ENCODE results near the gene HGF.
"Not testable (repeated sequence)": the region's sequence is repeated elsewhere in the genome, so short reads cannot be mapped to it uniquely, and the experiment has no call there.

The HGF gene

DNA sequence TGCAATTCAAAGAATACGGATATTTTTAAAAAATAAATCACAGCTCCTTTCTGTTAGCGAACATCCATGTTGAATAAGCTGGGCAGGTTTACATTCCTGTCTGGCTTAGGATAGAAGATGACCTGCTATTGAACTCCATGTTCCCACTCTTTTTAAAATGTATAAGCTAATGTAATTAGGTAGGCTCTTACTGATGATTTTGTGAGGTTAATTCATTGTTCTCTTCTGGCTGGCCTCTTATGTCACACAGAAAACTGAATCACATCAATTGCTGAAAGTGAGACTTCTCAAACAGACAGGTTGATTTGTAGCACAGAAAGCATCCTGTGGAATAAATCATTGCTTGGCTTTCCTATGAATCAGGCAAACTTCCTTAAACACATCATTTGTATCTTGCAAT, 24.2 kb downstream of the HGF start:
- Histone ChIP-seq H3K4me3 (ENCODE audit: low read depth, low read length) (no peak overlapping the region), H3K27ac (ENCODE audit: low read depth, low read length) (no peak overlapping the region), H3K36me3 (ENCODE audit: control insufficient read depth, insufficient read depth, low read length) (no peaks in the 10 kb centered on the region), H3K27me3 (ENCODE audit: control insufficient read depth, insufficient read depth, low read length) (no peaks in the 10 kb centered on the region), H3K9ac (ENCODE audit: low read depth, low read length) (no peak overlapping the region), H3K9me3 (ENCODE audit: control insufficient read depth, insufficient read depth, low read length) (no peaks in the 10 kb centered on the region), H3K4me1 (ENCODE audit: control insufficient read depth, insufficient read depth, low read length) (peaks cover 7% of the 10 kb centered on the region; the same call in 1 of the 2 replicates)

DNA sequence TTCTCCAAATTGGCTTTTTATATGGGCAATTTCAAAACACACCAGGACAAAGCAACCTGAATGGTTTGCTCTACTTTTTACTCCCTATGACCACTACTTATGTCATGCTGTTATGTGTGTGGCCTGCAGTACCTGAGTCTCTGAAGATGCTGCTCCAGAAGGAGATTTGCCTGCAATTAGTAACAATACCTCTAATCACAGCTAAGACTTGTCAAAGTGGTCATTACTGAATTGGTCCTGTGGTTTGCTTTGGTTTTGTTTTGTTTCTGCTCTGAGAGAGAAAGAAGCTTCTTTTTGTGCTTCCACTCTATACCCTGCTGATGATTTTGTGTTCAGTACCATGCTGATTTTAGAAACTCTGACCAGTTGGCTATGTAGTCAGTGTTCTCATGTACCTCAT, 25.5 kb downstream of the HGF start:
- Histone ChIP-seq H3K9ac (ENCODE audit: low read depth, low read length) (no peak overlapping the region), H3K27ac (ENCODE audit: low read depth, low read length) (no peak overlapping the region), H3K27me3 (ENCODE audit: control insufficient read depth, insufficient read depth, low read length) (no peaks in the 10 kb centered on the region), H3K4me1 (ENCODE audit: control insufficient read depth, insufficient read depth, low read length) (peaks cover 7% of the 10 kb centered on the region; the same call in 1 of the 2 replicates), H3K4me3 (ENCODE audit: low read depth, low read length) (no peak overlapping the region), H3K9me3 (ENCODE audit: control insufficient read depth, insufficient read depth, low read length) (no peaks in the 10 kb centered on the region), H3K36me3 (ENCODE audit: control insufficient read depth, insufficient read depth, low read length) (no peaks in the 10 kb centered on the region)

DNA sequence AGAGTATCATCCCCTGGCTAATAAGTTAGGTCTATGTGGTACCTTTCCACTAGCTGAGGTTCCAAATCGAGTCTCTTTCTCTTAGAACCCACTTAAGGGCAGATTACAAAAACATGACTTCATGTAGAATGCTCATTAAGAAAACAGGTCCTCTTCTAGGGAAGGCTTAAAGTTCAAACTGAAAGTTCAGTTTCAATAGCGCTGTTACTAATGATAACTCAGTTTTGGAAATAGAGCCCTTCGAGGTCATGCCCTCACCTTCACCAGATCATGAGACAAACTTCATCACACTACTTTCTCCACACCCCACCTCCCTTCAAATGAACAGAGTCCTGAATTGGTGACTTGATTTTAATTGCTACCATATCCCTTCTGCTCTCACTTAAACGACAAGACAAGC, 26.2 kb downstream of the HGF start:
- no peaks in the 10 kb centered on the region for H3K27me3 ChIP-seq (ENCODE audit: control insufficient read depth, insufficient read depth, low read length)
- no peaks in the 10 kb centered on the region for H3K36me3 ChIP-seq (ENCODE audit: control insufficient read depth, insufficient read depth, low read length)
- no peak overlapping the region for H3K4me3 ChIP-seq (ENCODE audit: low read depth, low read length)
- no peaks in the 10 kb centered on the region for H3K9me3 ChIP-seq (ENCODE audit: control insufficient read depth, insufficient read depth, low read length)
- H3K27ac ChIP-seq (ENCODE audit: low read depth, low read length): no peak overlapping the region
- no peak overlapping the region for H3K9ac ChIP-seq (ENCODE audit: low read depth, low read length)
- peaks cover 7% of the 10 kb centered on the region; the same call in 1 of the 2 replicates for H3K4me1 ChIP-seq (ENCODE audit: control insufficient read depth, insufficient read depth, low read length)

DNA sequence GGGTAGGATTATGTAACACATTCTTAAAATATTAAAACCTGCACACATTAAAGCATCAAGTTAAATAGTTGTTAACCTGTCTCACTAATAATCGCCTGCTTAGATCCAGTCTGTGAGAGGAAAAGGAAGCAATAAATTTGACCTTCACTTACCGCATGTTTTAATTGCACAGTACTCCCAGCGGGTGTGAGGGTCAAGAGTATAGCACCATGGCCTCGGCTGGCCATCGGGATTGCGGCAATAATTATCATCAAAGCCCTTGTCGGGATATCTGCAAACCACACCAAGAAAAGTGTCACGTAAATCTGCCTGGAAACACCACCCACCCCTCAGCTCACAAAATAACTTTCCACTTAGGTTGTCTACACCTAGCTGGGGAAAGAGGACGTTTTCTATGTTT, 26.6 kb downstream of the HGF start:
- Histone ChIP-seq H3K9me3 (ENCODE audit: control insufficient read depth, insufficient read depth, low read length) (no peaks in the 10 kb centered on the region), H3K4me1 (ENCODE audit: control insufficient read depth, insufficient read depth, low read length) (peaks cover 7% of the 10 kb centered on the region; the same call in 1 of the 2 replicates), H3K27me3 (ENCODE audit: control insufficient read depth, insufficient read depth, low read length) (no peaks in the 10 kb centered on the region), H3K27ac (ENCODE audit: low read depth, low read length) (no peak overlapping the region), H3K9ac (ENCODE audit: low read depth, low read length) (no peak overlapping the region), H3K36me3 (ENCODE audit: control insufficient read depth, insufficient read depth, low read length) (no peaks in the 10 kb centered on the region), H3K4me3 (ENCODE audit: low read depth, low read length) (no peak overlapping the region)

DNA sequence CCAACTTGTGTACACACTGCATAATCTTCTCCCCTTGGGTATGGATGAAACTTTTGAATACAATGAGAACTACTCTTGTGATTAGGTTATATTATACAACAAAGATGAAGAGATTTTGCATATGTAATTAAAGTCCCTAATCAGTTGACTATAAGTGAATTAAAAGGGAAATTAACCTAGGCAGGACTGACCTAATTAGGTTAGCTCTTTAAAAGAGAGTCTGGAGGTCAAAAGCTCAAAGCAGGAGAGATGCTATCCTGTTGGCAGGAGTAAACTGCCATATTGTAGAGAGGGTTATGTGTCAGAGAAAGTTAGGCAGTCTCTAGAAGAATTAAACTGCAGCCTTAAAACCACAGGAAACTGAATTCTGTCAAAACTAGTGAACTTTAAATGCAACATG, 29.4 kb downstream of the HGF start:
- Histone ChIP-seq H3K4me1 (ENCODE audit: control insufficient read depth, insufficient read depth, low read length) (0 out of 2 replicates have a peak, but pooled peaks cover 3% of the 10 kb centered on the region), H3K27ac (ENCODE audit: low read depth, low read length) (no peak overlapping the region), H3K4me3 (ENCODE audit: low read depth, low read length) (no peak overlapping the region), H3K9me3 (ENCODE audit: control insufficient read depth, insufficient read depth, low read length) (no peaks in the 10 kb centered on the region), H3K9ac (ENCODE audit: low read depth, low read length) (no peak overlapping the region), H3K27me3 (ENCODE audit: control insufficient read depth, insufficient read depth, low read length) (no peaks in the 10 kb centered on the region), H3K36me3 (ENCODE audit: control insufficient read depth, insufficient read depth, low read length) (no peaks in the 10 kb centered on the region)

DNA sequence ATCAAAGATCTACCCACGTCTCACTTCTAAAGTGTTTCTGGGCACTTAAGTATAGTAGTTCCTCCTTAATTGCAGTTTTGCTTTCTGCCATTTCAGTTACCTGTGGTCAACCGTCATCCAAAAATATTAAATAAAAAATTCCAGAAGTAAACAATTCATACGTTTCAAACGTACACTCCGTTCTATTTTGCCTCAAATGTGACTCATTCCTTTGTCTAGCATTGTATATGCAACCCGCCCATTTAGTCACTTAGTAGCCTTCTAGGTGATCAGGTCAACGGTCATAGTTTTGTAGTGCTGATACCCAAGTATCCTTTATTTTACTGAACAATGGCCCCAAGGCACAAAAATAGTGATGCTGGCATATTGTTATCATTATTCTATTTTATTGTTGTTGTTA, 33.8 kb downstream of the HGF start:
- H3K9me3 ChIP-seq (ENCODE audit: control insufficient read depth, insufficient read depth, low read length): no peaks in the 10 kb centered on the region
- H3K4me3 ChIP-seq (ENCODE audit: low read depth, low read length): no peak overlapping the region
- no peaks in the 10 kb centered on the region for H3K4me1 ChIP-seq (ENCODE audit: control insufficient read depth, insufficient read depth, low read length)
- no peaks in the 10 kb centered on the region for H3K27me3 ChIP-seq (ENCODE audit: control insufficient read depth, insufficient read depth, low read length)
- H3K36me3 ChIP-seq (ENCODE audit: control insufficient read depth, insufficient read depth, low read length): no peaks in the 10 kb centered on the region
- no peak overlapping the region for H3K9ac ChIP-seq (ENCODE audit: low read depth, low read length)
- no peak overlapping the region for H3K27ac ChIP-seq (ENCODE audit: low read depth, low read length)

DNA sequence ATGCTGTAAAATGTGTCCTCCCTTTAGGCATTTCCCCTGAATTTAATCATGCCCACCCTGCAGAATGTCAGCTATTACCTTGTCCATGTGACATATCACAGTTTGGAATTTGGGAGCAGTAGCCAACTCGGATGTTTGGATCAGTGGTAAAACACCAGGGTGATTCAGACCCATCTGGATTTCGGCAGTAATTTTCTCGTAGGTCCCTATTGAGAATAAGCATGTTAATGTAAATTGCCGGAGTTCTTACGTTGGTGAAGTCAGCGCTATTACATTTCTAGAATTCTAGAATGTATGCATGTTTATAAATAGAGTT, 44.1 kb downstream of the HGF start:
- no peak overlapping the region for H3K4me3 ChIP-seq (ENCODE audit: low read depth, low read length)
- no peaks in the 10 kb centered on the region for H3K36me3 ChIP-seq (ENCODE audit: control insufficient read depth, insufficient read depth, low read length)
- no peak overlapping the region for H3K27ac ChIP-seq (ENCODE audit: low read depth, low read length)
- no peaks in the 10 kb centered on the region for H3K27me3 ChIP-seq (ENCODE audit: control insufficient read depth, insufficient read depth, low read length)
- peaks cover 14% of the 10 kb centered on the region for H3K4me1 ChIP-seq (ENCODE audit: control insufficient read depth, insufficient read depth, low read length)
- no peak overlapping the region for H3K9ac ChIP-seq (ENCODE audit: low read depth, low read length)
- H3K9me3 ChIP-seq (ENCODE audit: control insufficient read depth, insufficient read depth, low read length): no peaks in the 10 kb centered on the region

DNA sequence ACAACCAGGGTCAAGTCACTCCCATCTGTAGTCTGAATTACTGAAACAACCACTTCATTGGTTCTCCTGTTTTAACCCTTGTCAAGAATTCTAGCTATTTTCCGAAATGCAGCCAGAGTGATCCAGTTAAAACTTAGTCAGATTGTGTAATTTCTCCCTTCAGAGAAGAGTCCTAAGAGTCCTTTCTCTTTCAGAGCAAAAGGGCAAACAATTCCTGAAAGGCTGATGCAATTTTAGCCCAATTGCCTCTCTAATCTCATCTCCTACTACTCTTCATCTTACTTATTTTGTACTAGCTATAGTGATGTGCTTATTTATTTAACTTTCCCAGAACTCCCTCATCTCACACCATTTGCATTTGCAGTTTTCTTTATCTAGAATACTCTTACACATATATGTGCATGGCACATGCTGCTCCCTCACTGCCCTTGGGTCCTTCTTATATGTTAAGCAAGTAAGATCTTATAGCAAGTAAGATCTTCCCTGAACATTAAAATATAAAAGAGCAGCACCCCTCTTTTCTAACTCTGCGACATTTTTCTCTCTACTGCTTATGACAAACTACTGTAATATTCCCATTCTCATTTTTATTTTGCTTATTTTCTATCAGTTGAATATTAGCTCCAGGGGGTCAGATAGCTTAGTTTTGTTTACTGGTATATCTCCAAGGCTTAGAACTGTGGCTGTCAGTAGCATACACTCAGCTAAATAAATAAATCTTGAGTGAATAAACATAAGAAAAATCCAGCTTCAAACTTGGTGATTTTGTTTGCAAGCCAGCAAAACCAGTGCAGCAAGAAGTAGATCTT, 44.6 kb downstream of the HGF start:
- Histone ChIP-seq H3K9me3 (ENCODE audit: control insufficient read depth, insufficient read depth, low read length) (no peaks in the 10 kb centered on the region), H3K27me3 (ENCODE audit: control insufficient read depth, insufficient read depth, low read length) (no peaks in the 10 kb centered on the region), H3K36me3 (ENCODE audit: control insufficient read depth, insufficient read depth, low read length) (no peaks in the 10 kb centered on the region), H3K4me1 (ENCODE audit: control insufficient read depth, insufficient read depth, low read length) (peaks cover 14% of the 10 kb centered on the region), H3K4me3 (ENCODE audit: low read depth, low read length) (no peak overlapping the region), H3K27ac (ENCODE audit: low read depth, low read length) (no peak overlapping the region), H3K9ac (ENCODE audit: low read depth, low read length) (no peak overlapping the region)

DNA sequence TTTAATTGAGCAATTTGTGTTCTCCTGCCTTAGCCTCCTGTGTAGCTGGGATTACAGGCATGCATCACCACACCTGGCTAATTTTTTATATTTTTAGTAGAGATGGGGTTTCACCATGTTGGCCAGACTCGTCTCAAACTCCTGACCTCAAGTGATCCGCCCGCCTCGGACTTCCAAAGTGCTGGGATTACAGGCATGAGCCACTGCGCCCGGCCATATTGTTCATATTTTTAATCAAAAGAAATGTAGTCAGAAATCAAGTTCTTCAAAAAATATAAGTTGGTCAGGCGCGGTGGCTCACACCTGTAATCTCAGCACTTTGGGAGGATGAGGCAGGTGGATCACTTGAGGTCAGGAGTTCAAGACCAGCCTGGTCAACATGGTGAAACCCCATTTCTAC, 47.6 kb downstream of the HGF start:
- H3K4me1 ChIP-seq (ENCODE audit: control insufficient read depth, insufficient read depth, low read length): peaks cover 14% of the 10 kb centered on the region
- H3K4me3 ChIP-seq (ENCODE audit: low read depth, low read length); H3K36me3 ChIP-seq (ENCODE audit: control insufficient read depth, insufficient read depth, low read length); H3K27me3 ChIP-seq (ENCODE audit: control insufficient read depth, insufficient read depth, low read length); H3K9ac ChIP-seq (ENCODE audit: low read depth, low read length); H3K27ac ChIP-seq (ENCODE audit: low read depth, low read length); H3K9me3 ChIP-seq (ENCODE audit: control insufficient read depth, insufficient read depth, low read length): not testable (repeated sequence)

DNA sequence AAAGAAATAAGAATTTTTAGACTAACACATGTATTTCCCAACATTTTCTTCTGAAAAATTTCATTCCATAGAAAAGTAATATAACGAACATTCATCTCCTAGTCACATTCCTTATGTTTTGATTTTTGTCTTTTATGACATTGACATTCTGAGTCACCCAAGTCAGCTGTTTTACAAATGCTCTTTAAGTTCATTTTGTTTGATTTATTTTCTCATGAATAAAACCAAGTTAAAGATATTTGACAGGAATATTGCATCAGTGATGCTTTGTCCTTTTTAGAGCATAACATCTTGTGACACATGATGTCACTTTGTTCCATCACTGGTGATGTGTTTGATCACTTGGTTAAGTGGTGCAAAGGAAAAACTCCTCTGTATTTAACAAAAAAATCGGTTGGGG, 48.4 kb downstream of the HGF start:
- peaks cover 14% of the 10 kb centered on the region for H3K4me1 ChIP-seq (ENCODE audit: control insufficient read depth, insufficient read depth, low read length)
- H3K4me3 ChIP-seq (ENCODE audit: low read depth, low read length): no peak overlapping the region
- no peaks in the 10 kb centered on the region for H3K9me3 ChIP-seq (ENCODE audit: control insufficient read depth, insufficient read depth, low read length)
- no peak overlapping the region for H3K27ac ChIP-seq (ENCODE audit: low read depth, low read length)
- H3K36me3 ChIP-seq (ENCODE audit: control insufficient read depth, insufficient read depth, low read length): no peaks in the 10 kb centered on the region
- H3K9ac ChIP-seq (ENCODE audit: low read depth, low read length): no peak overlapping the region
- H3K27me3 ChIP-seq (ENCODE audit: control insufficient read depth, insufficient read depth, low read length): no peaks in the 10 kb centered on the region

DNA sequence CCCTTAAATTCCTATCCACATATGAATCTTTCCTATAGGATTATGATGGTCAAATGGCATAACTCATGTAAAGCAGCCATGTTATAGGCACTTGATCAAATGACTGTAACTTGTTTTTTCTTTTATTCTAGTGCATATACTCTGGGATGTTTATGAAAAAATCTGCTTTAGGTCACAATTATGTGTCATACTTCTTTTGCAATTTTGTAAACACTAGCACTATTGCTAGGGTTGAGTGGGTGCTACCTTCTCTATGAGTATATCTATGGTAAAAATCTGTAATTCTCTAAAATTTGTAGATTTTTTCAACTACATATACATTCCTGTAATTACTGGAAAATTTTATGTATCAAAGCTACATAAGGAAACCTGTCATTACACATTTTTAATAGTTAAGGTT, 50.0 kb downstream of the HGF start:
- H3K9ac ChIP-seq (ENCODE audit: low read depth, low read length): no peak overlapping the region
- no peak overlapping the region for H3K27ac ChIP-seq (ENCODE audit: low read depth, low read length)
- no peaks in the 10 kb centered on the region for H3K36me3 ChIP-seq (ENCODE audit: control insufficient read depth, insufficient read depth, low read length)
- H3K9me3 ChIP-seq (ENCODE audit: control insufficient read depth, insufficient read depth, low read length): no peaks in the 10 kb centered on the region
- H3K27me3 ChIP-seq (ENCODE audit: control insufficient read depth, insufficient read depth, low read length): no peaks in the 10 kb centered on the region
- no peak overlapping the region for H3K4me3 ChIP-seq (ENCODE audit: low read depth, low read length)
- H3K4me1 ChIP-seq (ENCODE audit: control insufficient read depth, insufficient read depth, low read length): 0 out of 2 replicates have a peak, but pooled peaks cover 3% of the 10 kb centered on the region

Measured in HUES48 (cell line).